Glutamatergic neuron (in vitro differentiated cells): ENCODE data around the gene ANXA10. TPM values are rescaled to one million over a fixed set of nuclear protein-coding genes. Genes with fewer than 3 reads are reported as not detected.

Experiments
- DNase-seq: peaks from one replicate; pipeline ENCODE4 v3.0.0; 2022
- H3K27ac Mint-ChIP-seq: one replicate; pipeline ENCODE4 v1.8.0; 2020; ENCODE audit warnings: mild to moderate bottlenecking, mixed read lengths, inconsistent platforms; ENCODE audit not compliant: unreplicated experiment
- H3K27me3 Mint-ChIP-seq: one replicate; pipeline ENCODE4 v1.8.0; 2020; ENCODE audit warnings: mild to moderate bottlenecking, moderate library complexity, mixed read lengths, inconsistent platforms; ENCODE audit not compliant: unreplicated experiment
- H3K36me3 Mint-ChIP-seq: one replicate; pipeline ENCODE4 v1.8.0; 2020; ENCODE audit warnings: mild to moderate bottlenecking, mixed read lengths, inconsistent platforms; ENCODE audit not compliant: unreplicated experiment
- H3K4me1 Mint-ChIP-seq: one replicate; pipeline ENCODE4 v1.8.0; 2020; ENCODE audit warnings: mild to moderate bottlenecking, low read depth, mixed read lengths, inconsistent platforms; ENCODE audit not compliant: unreplicated experiment
- H3K4me3 Mint-ChIP-seq: one replicate; pipeline ENCODE4 v1.8.0; 2020; ENCODE audit warnings: mild to moderate bottlenecking, mixed read lengths, inconsistent platforms; ENCODE audit not compliant: unreplicated experiment
- H3K9me3 Mint-ChIP-seq: one replicate; pipeline ENCODE4 v1.8.0; 2020; ENCODE audit warnings: mild to moderate bottlenecking, moderate library complexity, mixed read lengths, inconsistent platforms; ENCODE audit not compliant: unreplicated experiment
- long read RNA-seq: library from polyadenylated mRNA; unstranded; transcript quantifications from one replicate; pipeline ENCODE4 v2.0.0, GENCODE V29; 2020; ENCODE audit not compliant: unreplicated experiment
- total RNA-seq: library from RNA; stranded (reverse); fragmentation: NEBNext Ultra II Directional; extraction: Animal tissue kit (Norgen Biotek cat#: 25700); gene quantifications from one replicate; pipeline ENCODE4 v1.2.1, GENCODE V29; 2021; ENCODE audit not compliant: unreplicated experiment
- TF ChIP-seq, protein P1 (sequence below): fragments of 200-600 bp; sonication (generic); IDR thresholded peaks from one replicate; pipeline ENCODE4 v1.5.0; 2021; ENCODE audit not compliant: partially characterized antibody, unreplicated experiment

ANXA10 gene, protein sequence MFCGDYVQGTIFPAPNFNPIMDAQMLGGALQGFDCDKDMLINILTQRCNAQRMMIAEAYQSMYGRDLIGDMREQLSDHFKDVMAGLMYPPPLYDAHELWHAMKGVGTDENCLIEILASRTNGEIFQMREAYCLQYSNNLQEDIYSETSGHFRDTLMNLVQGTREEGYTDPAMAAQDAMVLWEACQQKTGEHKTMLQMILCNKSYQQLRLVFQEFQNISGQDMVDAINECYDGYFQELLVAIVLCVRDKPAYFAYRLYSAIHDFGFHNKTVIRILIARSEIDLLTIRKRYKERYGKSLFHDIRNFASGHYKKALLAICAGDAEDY
- not detected for total RNA-seq
- long read RNA-seq, result 0 reads

DNA sequence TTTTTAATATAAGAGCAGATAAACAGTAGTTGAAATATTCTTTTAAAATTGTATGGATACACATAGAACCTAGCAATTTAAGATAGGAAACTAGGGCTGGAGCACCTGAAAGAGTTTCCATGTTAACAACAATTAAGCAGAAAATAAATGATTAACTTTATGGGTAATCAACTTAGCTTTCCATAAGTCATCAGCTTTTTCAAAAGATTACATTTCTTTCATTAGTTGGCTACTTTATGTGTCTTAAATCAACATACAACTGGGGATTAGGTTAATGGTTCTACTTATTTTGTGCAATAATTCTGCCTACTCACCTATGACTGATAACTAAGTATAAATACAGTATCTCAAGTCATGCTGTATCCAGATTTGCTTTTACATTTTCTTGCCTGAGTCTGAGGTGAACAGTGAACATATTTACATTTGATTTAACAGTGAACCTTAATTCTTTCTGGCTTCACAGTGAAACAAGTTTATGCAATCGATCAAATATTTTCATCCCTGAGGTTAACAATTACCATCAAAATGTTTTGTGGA, at the start of gene ANXA10:
ANXA10 (plus strand) TSS at position 362 of the 537 bp plus-strand sequence; CDS start at position 526, 164 bp downstream.
- no peaks in the 10 kb centered on the region for H3K4me1 Mint-ChIP-seq
- no peak for DNase-seq
- no peak within 1 kb of the TSS for H3K27ac Mint-ChIP-seq
- no peak within 1 kb of the TSS for H3K4me3 Mint-ChIP-seq
- TF ChIP-seq, protein P1, sequence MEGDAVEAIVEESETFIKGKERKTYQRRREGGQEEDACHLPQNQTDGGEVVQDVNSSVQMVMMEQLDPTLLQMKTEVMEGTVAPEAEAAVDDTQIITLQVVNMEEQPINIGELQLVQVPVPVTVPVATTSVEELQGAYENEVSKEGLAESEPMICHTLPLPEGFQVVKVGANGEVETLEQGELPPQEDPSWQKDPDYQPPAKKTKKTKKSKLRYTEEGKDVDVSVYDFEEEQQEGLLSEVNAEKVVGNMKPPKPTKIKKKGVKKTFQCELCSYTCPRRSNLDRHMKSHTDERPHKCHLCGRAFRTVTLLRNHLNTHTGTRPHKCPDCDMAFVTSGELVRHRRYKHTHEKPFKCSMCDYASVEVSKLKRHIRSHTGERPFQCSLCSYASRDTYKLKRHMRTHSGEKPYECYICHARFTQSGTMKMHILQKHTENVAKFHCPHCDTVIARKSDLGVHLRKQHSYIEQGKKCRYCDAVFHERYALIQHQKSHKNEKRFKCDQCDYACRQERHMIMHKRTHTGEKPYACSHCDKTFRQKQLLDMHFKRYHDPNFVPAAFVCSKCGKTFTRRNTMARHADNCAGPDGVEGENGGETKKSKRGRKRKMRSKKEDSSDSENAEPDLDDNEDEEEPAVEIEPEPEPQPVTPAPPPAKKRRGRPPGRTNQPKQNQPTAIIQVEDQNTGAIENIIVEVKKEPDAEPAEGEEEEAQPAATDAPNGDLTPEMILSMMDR, result no peak
- H3K9me3 Mint-ChIP-seq, result peaks cover under 1% of the 10 kb centered on the region
- peaks cover 2% of the 10 kb centered on the region for H3K36me3 Mint-ChIP-seq
- H3K27me3 Mint-ChIP-seq, result no peaks in the 10 kb centered on the region

DNA sequence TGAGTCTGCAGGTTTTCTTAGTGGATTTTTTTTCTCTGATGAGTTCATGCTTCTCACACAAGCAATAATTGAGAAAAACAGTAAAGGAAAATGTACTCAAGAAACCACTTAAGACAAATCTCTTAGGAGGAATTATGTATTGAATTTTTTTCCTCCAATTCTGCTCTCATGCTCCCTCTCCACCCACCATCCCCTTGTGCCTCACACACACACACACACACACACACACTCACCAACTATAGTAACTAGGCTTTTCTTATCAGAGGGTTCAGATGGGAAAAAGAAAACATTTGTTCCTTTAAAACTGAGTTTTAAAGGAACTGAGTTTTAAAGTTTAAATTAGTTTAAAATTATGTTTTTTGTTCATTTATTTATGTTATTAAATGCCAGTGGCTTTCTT, 47.0 kb upstream of the ANXA10 start:
- DNase-seq, result peak; percentile 27
- TF ChIP-seq, protein P1, result no peak
- Mint-ChIP-seq H3K36me3 (peaks cover 14% of the 10 kb centered on the region), H3K4me1 (no peaks in the 10 kb centered on the region), H3K27ac (no peak overlapping the region), H3K9me3 (no peaks in the 10 kb centered on the region), H3K27me3 (peaks cover 3% of the 10 kb centered on the region), H3K4me3 (no peak overlapping the region)

DNA sequence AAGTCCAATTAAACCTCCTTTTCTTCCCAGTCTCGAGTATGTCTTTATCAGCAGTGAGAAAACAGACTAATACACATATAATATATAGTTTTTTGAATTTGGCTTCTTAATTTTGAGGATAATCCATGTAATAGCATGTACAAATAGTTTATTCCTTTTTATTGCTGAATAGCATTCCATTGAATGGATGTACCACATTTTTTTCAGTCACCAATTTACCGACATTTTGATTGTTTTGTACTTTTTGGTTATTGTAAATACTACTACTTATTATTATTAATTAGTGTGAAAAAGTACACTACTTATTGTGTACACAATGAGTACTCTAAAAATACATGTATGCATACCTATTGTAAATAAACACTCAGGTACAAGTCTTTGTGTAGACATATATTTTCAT, 42.3 kb upstream of the ANXA10 start:
- no peaks in the 10 kb centered on the region for H3K9me3 Mint-ChIP-seq
- peaks cover 14% of the 10 kb centered on the region for H3K36me3 Mint-ChIP-seq
- no peaks in the 10 kb centered on the region for H3K4me1 Mint-ChIP-seq
- no peak overlapping the region for H3K4me3 Mint-ChIP-seq
- peaks cover 2% of the 10 kb centered on the region for H3K27me3 Mint-ChIP-seq
- TF ChIP-seq, protein P1, result no peak
- no peak for DNase-seq
- H3K27ac Mint-ChIP-seq, result peak overlapping the region; percentile 38

DNA sequence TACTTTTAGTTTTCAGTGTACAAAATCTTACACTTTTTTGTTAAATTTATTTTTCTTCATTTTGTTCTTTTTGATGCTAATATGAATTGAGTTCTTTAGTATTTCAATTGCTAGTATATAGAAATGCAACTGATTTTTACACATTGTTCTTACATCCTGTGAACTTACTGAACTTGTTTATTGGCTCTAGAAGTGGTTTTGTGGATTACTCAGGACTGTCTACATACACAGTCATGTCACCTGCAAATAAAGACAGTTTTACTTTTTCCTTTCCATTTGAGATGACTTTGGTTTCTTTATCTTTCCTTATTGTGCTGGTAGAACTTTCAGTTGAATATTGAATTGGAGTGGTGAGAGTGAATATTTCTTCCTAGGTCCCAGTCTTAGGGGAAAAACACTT, 40.8 kb upstream of the ANXA10 start:
- Mint-ChIP-seq H3K9me3 (no peaks in the 10 kb centered on the region), H3K4me1 (no peaks in the 10 kb centered on the region), H3K4me3 (no peak overlapping the region), H3K27me3 (peaks cover 2% of the 10 kb centered on the region), H3K27ac (no peak overlapping the region), H3K36me3 (peaks cover 14% of the 10 kb centered on the region)
- no peak for DNase-seq
- TF ChIP-seq, protein P1, result no peak

DNA sequence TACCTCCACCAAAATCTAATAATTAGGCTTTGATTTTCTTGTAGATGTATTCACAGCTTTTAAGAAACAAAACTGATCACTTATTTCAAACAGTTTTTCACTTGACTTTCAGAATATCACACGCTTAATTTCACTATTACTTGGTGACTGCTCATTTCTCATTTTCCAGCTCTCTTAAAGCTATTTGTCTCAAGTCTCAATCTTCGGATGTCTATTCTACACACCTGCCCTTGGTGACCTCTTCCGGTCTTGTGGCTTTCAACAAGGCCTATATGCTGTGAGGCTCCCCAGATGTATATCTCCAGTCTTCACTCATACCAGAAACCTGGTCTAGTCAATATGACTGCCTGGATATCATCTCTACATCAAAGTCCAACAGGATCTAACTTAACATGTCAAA, 34.9 kb upstream of the ANXA10 start:
- TF ChIP-seq, protein P1, result no peak
- no peak overlapping the region for H3K4me3 Mint-ChIP-seq
- no peak overlapping the region for H3K27ac Mint-ChIP-seq
- H3K27me3 Mint-ChIP-seq, result no peaks in the 10 kb centered on the region
- no peaks in the 10 kb centered on the region for H3K9me3 Mint-ChIP-seq
- H3K36me3 Mint-ChIP-seq, result no peaks in the 10 kb centered on the region
- H3K4me1 Mint-ChIP-seq, result no peaks in the 10 kb centered on the region
- DNase-seq, result no peak
